ENCODE results near the gene AJAP1.

GRCh38 chr1:4771267-4771666 is 116.9 kb downstream of the AJAP1 start:
- no peak for TF ChIP-seq NFIC (IDR thresholded peaks at IDR 0.05)
- no peak for TF ChIP-seq USF1 (IDR thresholded peaks at IDR 0.05)
- TF ChIP-seq FOXM1 (IDR thresholded peaks at IDR 0.05; ENCODE audit: borderline replicate concordance, low read depth): no peak
- no peak for TF ChIP-seq EP300 (IDR thresholded peaks at IDR 0.05; ENCODE audit: borderline replicate concordance)
- TF ChIP-seq TAF1 (IDR thresholded peaks at IDR 0.05; ENCODE audit: low read depth): no peak
- no peak for TF ChIP-seq MAX (IDR thresholded peaks at IDR 0.05)
- TF ChIP-seq TCF12 (IDR thresholded peaks at IDR 0.05; ENCODE audit: low read depth): no peak

Data from Ishikawa (cell line).